Neural progenitor cell (in vitro differentiated cells): ENCODE measurements around the gene TIAM1.

ENCODE experiments used
- EZH2 ChIP-seq: fragments of 200-600 bp; sonication (generic); IDR thresholded peaks from 2 replicates; pipeline ENCODE4 v1.6.1; 2017; ENCODE audit warnings: antibody characterized with exemption, mild to moderate bottlenecking, moderate library complexity
- EZH2phosphoT487 ChIP-seq: fragments of 200-600 bp; sonication (generic); IDR thresholded peaks from 2 replicates; pipeline ENCODE4 v1.6.1; 2017; ENCODE audit warnings: antibody characterized with exemption
- TF ChIP-seq, protein P1 (sequence below): fragments of 200-600 bp; sonication (generic); IDR thresholded peaks from 2 replicates; pipeline ENCODE4 v1.5.1; 2017; ENCODE audit warnings: antibody characterized with exemption, mild to moderate bottlenecking

DNA sequence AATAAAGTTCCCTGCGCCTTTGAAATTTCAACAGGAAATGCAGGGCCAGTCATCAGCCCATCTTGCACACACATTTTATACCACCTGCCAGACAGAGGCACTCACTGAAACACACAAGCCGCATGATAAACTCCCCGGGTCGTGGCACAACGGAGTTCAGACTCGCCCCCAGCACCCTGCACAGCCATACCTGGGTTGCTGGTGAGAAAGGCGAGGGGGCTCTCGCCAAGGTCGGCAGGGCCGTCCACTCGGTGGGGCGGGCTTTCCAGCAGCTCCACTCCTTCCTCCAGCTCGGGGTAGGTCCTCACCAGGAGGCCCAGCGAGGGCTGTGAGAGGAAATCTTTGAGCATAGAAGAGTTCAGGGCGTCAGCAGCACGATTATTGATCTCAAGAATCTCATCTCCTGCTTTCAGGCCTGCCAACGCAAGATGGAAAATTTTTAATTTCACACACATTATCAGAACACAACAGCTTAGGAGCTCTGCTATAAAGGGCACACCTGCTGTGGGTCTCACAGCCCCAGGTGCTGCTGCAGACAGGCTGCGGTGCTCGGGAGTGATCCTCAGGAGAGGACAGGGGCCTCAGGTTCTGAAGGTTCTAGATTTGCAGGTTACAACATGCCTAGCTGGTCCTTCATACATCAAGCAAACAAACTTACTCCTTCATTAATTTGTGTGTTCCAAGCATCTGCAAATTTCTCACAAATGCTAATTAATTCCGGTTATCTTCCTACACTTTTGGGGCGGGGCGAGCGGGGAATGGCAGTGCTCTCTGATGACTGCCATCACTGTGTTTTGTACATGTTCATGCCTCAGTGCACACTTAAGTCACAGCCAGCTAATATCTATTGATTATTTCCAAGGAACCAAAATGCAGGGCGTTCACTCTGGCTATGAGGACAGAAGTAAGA is 161.6 kb downstream of the TIAM1 start:
- TF ChIP-seq, protein P1, sequence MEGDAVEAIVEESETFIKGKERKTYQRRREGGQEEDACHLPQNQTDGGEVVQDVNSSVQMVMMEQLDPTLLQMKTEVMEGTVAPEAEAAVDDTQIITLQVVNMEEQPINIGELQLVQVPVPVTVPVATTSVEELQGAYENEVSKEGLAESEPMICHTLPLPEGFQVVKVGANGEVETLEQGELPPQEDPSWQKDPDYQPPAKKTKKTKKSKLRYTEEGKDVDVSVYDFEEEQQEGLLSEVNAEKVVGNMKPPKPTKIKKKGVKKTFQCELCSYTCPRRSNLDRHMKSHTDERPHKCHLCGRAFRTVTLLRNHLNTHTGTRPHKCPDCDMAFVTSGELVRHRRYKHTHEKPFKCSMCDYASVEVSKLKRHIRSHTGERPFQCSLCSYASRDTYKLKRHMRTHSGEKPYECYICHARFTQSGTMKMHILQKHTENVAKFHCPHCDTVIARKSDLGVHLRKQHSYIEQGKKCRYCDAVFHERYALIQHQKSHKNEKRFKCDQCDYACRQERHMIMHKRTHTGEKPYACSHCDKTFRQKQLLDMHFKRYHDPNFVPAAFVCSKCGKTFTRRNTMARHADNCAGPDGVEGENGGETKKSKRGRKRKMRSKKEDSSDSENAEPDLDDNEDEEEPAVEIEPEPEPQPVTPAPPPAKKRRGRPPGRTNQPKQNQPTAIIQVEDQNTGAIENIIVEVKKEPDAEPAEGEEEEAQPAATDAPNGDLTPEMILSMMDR, result no peak
- TF ChIP-seq EZH2, result no peak
- no peak for TF ChIP-seq EZH2phosphoT487
